ENCODE measurements around the gene EEPD1. TPM values are rescaled to one million over a fixed set of nuclear protein-coding genes. Genes with fewer than 3 reads are reported as not detected.

Gene EEPD1
- total RNA-seq, 4 donors from 2014 or later, result 1.8 to 18.4 (median 11.2) TPM

- Histone ChIP-seq H3K9me3 (no peaks in the 10 kb centered on the region), H3K27ac (peak overlapping the region; percentile 78 to 92), H3K4me1 (peaks cover 7 to 19% of the 10 kb centered on the region in 2 donors), H3K36me3 (no peaks in the 10 kb centered on the region), H3K27me3 (no peaks in the 10 kb centered on the region), H3K4me3 (no peak overlapping the region)
- TF ChIP-seq, protein P1, sequence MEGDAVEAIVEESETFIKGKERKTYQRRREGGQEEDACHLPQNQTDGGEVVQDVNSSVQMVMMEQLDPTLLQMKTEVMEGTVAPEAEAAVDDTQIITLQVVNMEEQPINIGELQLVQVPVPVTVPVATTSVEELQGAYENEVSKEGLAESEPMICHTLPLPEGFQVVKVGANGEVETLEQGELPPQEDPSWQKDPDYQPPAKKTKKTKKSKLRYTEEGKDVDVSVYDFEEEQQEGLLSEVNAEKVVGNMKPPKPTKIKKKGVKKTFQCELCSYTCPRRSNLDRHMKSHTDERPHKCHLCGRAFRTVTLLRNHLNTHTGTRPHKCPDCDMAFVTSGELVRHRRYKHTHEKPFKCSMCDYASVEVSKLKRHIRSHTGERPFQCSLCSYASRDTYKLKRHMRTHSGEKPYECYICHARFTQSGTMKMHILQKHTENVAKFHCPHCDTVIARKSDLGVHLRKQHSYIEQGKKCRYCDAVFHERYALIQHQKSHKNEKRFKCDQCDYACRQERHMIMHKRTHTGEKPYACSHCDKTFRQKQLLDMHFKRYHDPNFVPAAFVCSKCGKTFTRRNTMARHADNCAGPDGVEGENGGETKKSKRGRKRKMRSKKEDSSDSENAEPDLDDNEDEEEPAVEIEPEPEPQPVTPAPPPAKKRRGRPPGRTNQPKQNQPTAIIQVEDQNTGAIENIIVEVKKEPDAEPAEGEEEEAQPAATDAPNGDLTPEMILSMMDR (IDR thresholded peaks at IDR 0.05), result peak in 1 of 4 experiments; percentile 17
- TF ChIP-seq POLR2A (IDR thresholded peaks at IDR 0.05), result no peak
- intact Hi-C loops (cut with DNase I; ENCODE audit: low total_unique reads), result no loop called here
- DNase-seq, result peak; percentile 66 to 77
Measured at GRCh38 chr7:36280840-36281812, 128.1 kb downstream of the EEPD1 start.

GRCh38 chr7:36281945-36282717 is 129.1 kb downstream of the EEPD1 start:
- no peak for DNase-seq
- TF ChIP-seq, protein P1 (IDR thresholded peaks at IDR 0.05), result no peak
- Histone ChIP-seq H3K4me3 (no peak overlapping the region), H3K9me3 (no peaks in the 10 kb centered on the region), H3K4me1 (peaks cover 7 to 19% of the 10 kb centered on the region in 2 donors), H3K27me3 (no peaks in the 10 kb centered on the region), H3K36me3 (no peaks in the 10 kb centered on the region), H3K27ac (peak overlapping the region; percentile 78 to 92)
- intact Hi-C loops (cut with DNase I; ENCODE audit: low total_unique reads), result no loop called here

DNA sequence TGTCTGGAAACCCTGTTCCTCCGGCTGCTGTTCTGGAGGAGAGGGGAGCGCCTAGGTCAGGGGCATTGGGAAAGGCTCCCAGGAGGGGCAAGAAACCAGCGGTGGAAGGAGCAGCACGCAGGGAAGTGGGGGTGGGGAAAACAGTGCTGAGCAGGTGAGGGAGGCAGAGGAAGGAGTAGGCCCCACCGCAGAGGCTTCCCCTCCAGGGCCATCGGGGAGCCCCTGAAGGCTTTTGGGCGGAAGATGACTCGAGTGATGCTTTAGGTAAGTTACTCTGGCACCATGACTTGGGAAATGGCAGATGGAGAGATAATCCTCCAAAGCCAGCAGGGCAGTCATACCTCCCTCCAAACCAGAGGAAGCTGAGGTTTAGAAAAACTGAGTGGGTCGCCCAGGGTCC is 130.1 kb downstream of the EEPD1 start:
- intact Hi-C loops (cut with DNase I; ENCODE audit: low total_unique reads), result no loop called here
- Histone ChIP-seq H3K36me3 (no peaks in the 10 kb centered on the region), H3K4me3 (no peak overlapping the region), H3K27me3 (no peaks in the 10 kb centered on the region), H3K9me3 (no peaks in the 10 kb centered on the region), H3K27ac (no peak overlapping the region), H3K4me1 (peaks cover 7 to 19% of the 10 kb centered on the region in 2 donors)
- no peak for TF ChIP-seq POLR2A (IDR thresholded peaks at IDR 0.05)
- TF ChIP-seq, protein P1 (IDR thresholded peaks at IDR 0.05), result no peak
- no peak for DNase-seq

- Histone ChIP-seq H3K27me3 (no peaks in the 10 kb centered on the region), H3K9me3 (no peaks in the 10 kb centered on the region), H3K36me3 (no peaks in the 10 kb centered on the region), H3K27ac (no peak overlapping the region), H3K4me1 (peaks cover 7 to 19% of the 10 kb centered on the region in 2 donors), H3K4me3 (no peak overlapping the region)
- DNase-seq, result no peak
- no peak for TF ChIP-seq POLR2A (IDR thresholded peaks at IDR 0.05)
- intact Hi-C loops (cut with DNase I; ENCODE audit: low total_unique reads), result no loop called here
Measured at GRCh38 chr7:36283711-36284130, 130.7 kb downstream of the EEPD1 start.

- intact Hi-C loops (cut with DNase I; ENCODE audit: low total_unique reads), result no loop called here
- Histone ChIP-seq H3K4me1 (peaks cover 7 to 19% of the 10 kb centered on the region in 2 donors), H3K27ac (no peak overlapping the region), H3K9me3 (no peaks in the 10 kb centered on the region), H3K27me3 (no peaks in the 10 kb centered on the region), H3K36me3 (no peaks in the 10 kb centered on the region), H3K4me3 (no peak overlapping the region)
- DNase-seq, result no peak
- TF ChIP-seq POLR2A (IDR thresholded peaks at IDR 0.05), result no peak
Measured at GRCh38 chr7:36284456-36285090, 131.5 kb downstream of the EEPD1 start.

Data from uterus (tissue), 4 donors.